GM12892 (cell line): ENCODE results near the gene KCNK2.

ENCODE experiments used
- DNase-seq: peaks from one replicate; pipeline ENCODE4 v3.0.0; 2011; ENCODE audit not compliant: insufficient read length
- FAIRE-seq: peaks from 2 replicates; lab custom pipeline; 2011; peaks lifted over from hg19 to GRCh38; lab: Jason Lieb, UNC
- POLR2A ChIP-seq: IDR thresholded peaks from 2 replicates; pipeline ENCODE4 v1.6.1; 2011; ENCODE audit warnings: low read depth, low read length, control low read depth
- POLR2AphosphoS5 ChIP-seq: IDR thresholded peaks from 2 replicates; pipeline ENCODE4 v1.6.1; 2011; ENCODE audit warnings: low read depth, low read length, control low read depth
- TAF1 ChIP-seq: IDR thresholded peaks from 2 replicates; pipeline ENCODE4 v1.6.1; 2011; ENCODE audit warnings: low read depth, mild to moderate bottlenecking, control low read depth, low read length, borderline replicate concordance

Gene KCNK2

DNA sequence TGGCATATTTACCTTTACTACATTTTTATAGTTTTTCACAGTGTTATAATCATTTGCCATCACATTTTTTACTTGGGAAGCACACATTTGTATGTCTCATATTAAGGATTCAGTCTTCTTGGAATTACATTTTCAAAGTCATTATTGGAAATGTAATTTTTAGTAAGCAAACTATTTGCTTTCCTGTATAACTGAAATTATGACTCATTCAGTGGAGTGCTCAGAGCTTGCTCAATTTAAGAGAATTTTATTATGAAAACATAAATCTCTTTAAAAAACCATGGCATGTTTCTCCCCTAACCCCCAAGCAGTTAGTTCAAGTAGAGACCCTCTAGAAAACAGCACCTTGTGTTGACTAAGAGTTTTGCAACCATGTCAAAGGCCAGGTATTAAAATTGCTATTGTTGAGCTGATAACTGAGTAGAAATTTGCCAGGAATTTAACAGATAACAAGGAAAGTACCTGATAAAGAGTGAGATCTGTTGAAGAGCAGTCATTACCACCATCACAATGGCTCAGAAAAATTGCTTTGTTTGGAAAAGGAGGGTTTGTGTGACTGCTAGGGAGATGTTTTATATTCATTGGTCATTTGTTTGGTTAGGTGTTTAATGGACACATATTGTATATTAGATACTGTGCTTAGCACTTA lies 105.9 kb downstream of the KCNK2 start:
- peak; percentile 21 for FAIRE-seq
- TF ChIP-seq POLR2A (no peak), TAF1 (no peak), POLR2AphosphoS5 (no peak)
- no peak for DNase-seq

DNA sequence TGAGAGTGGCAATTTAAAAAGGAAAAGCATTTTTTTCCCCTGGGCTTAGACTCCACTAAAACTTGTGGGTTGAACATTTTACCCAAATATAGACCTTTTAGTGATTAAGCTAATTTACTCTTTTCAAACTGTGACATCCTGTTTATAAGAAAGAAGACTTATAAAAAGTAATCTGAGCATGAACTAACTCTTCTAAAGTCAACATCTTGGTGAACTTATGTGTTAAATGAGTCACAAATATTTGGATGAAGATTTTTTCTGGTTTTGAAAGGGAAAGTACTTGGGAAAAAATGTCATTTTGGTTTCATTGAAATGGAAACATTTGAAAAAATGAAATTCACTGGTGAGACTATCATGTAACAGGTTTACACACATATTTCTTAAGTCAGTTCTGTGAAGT lies 109.8 kb downstream of the KCNK2 start:
- no peak for TF ChIP-seq TAF1
- no peak for TF ChIP-seq POLR2AphosphoS5
- TF ChIP-seq POLR2A = no peak
- no peak for DNase-seq
- no peak for FAIRE-seq

DNA sequence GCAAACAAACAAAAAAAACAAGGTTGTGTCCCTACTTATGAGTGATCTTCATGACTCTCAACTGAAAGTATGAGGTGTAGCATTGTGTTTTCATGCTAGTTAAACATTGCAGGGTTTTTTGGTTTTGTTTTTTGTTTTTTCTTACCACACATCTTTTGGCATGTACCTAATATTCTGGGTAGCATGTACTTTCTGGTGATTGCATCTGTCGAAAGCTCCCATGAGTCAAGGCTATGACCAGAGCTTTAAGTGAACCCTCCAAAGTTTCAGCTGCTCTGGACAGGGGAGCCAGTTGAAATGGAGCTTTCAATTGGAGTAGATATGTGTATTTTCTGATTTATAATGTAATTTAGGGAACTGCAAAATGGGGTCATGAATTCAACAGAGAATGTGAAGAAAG lies 115.5 kb downstream of the KCNK2 start:
- DNase-seq = no peak
- FAIRE-seq = no peak
- TF ChIP-seq POLR2A (no peak), TAF1 (no peak), POLR2AphosphoS5 (no peak)

DNA sequence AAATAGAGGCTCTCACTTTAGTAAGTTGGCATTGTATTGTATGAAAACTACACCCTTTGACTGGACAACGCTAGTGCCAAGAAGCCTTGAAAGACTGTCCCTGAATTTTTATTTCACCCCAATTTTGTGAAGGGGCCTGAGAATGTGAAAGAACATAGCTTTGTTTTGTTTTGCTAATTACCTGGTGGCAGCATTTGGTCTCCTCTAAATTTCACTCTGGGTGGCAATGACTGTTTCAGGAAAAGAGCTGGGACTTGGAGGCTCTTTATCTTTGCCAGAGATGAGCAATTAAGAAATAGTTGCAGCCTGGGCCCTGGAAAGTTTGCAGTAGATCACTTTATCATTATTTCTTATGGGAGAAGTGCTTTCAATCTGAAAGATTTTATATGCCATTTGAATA lies 117.6 kb downstream of the KCNK2 start:
- FAIRE-seq = no peak

DNA sequence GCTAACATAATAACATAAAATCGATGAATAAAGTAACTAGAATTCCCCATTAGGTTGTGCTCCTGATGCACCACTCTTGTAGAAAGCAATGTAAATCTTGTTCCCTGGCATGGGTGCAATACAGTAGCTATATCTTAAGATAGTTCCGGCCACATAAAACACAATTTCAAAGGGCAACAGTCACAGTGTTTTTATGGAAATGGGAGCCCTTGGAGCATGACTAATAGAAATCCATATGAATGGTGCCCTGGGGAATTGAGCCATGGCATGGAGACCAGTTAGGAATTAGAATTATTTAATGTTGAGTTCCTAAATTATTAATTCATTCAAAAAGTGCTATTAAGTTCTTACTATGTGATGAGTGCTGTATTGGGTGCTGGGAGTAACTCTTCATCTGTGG lies 118.7 kb downstream of the KCNK2 start:
- no peak for FAIRE-seq
- no peak for DNase-seq

More for the DNA sequence above, 117.6 kb downstream of the KCNK2 start:
- no peak for DNase-seq
- TF ChIP-seq POLR2A (no peak), TAF1 (no peak), POLR2AphosphoS5 (no peak)

DNA sequence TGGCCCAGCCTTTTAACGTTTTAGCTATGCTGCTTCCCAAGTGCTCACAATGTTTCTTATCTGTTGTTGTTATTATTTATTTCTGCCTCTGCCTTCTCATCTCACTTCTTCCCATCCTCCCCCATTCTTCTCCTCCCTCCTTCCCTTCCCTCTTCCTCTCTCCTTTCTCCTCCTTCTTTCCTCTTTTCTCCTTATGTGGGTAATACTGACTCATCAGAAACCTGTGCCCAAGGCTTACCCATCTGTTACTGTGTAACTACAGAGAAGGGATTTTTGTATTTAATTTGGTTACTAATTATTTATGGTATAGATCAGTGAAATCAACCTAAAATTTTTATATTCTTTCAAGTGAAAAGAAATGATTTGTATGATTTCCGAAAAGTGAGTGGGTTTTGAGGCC lies 120.3 kb downstream of the KCNK2 start:
- no peak for DNase-seq
- FAIRE-seq = no peak
- TF ChIP-seq POLR2AphosphoS5 (no peak), POLR2A (no peak), TAF1 (no peak)

More for the DNA sequence above, 118.7 kb downstream of the KCNK2 start:
- no peak for TF ChIP-seq TAF1

DNA sequence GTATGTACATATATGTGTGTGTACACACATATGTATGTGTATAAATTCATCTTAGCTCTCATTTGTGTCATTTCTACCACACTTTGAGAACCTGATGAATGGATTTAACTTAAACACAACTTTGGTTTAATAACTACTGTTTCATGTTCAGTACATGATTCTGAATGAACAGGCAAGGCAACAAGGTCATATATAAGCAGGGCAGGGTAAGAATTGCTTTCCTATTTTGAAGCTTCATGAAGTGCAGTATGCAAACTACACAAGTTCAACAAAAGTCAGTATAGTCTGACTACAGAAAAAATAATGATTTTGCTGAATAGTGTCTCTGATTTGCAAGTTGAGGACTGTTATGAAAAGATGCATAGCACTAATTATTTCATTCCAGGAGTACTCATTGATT lies 127.6 kb downstream of the KCNK2 start:
- no peak for FAIRE-seq

DNA sequence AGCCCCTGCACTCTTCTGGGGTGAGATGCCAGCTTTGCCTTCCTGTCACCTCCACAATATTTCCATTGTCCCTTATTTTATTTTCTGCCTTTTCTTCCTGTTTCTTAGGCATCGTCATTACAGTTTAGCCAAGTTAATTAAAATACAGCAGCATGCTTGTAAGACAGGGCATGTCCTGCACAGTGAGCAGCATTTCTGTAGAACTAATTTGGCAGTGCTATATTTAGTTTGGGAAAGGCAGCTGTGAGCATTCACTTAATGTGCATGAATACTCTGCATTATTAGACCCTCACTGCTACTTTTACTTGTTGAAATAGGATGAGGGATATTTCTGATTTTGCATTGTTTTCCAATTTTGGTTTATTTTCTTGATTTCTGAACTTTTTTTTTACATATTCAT lies 133.3 kb downstream of the KCNK2 start:
- no peak for TF ChIP-seq POLR2A
- no peak for TF ChIP-seq POLR2AphosphoS5
- no peak for TF ChIP-seq TAF1
- FAIRE-seq (no peak), DNase-seq (no peak)

More for the DNA sequence above, 127.6 kb downstream of the KCNK2 start:
- DNase-seq = no peak
- TF ChIP-seq POLR2A (no peak), TAF1 (no peak)

DNA sequence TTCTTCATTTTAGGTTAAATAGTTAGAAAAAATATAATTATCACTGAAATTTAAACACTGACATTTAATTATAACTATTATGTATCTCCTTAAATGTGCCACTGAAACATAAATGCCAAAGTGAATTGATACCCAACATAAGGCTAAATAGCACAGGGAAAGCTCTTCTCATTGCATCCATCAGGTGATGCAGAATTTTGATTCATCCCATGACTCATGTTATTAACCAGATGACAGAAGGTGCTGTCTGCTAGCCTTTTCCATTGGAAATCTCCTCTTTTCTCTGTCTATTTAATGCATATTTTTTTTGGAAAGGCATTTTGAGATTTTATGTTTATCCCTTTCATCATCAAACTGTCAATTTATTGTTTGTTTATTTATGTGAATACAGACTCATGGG lies 136.8 kb downstream of the KCNK2 start:
- DNase-seq = no peak

DNA sequence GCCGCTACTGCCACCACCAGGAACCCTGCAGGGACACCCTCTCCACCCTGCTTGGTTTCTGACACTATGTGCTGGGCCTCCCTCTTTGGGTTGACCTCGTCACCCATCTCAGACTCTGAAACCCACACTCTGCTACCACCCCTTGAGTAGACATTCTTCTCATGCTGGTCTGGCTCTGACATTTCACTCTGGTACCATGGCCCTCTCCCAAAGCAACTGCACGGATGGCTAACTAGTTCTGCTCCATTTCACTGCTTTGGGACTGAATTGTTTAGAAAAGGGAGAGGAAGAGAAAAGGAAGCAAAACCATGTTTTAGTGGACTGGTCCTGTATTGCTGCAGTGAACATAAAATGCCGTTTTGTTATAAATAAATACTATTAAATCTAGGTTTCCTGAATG lies 137.8 kb downstream of the KCNK2 start:
- TF ChIP-seq POLR2AphosphoS5 (no peak), POLR2A (no peak), TAF1 (no peak)
- no peak for DNase-seq
- FAIRE-seq = no peak

More for the DNA sequence above, 136.8 kb downstream of the KCNK2 start:
- TF ChIP-seq POLR2A (no peak), TAF1 (no peak), POLR2AphosphoS5 (no peak)
- no peak for FAIRE-seq

DNA sequence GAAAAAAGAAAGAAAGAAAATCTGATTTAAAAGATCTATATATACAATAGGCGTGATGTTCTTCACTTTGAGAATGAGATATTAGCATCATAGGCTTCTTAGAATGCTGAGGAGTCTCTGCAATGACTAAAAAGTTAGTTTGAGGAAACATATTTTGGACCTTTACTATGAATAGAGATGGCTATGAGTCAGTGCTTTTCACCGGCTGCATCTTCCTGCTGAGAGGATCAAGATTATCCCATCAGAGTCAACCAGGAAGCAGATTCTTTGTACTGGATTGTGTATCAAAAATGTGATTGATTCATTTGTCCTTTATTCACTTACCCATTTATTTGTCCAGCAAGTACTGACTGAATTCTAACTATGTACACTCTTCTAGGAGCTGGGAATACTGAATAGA lies 144.2 kb downstream of the KCNK2 start:
- TF ChIP-seq TAF1 (no peak), POLR2AphosphoS5 (no peak), POLR2A (no peak)
- DNase-seq = no peak
- no peak for FAIRE-seq

DNA sequence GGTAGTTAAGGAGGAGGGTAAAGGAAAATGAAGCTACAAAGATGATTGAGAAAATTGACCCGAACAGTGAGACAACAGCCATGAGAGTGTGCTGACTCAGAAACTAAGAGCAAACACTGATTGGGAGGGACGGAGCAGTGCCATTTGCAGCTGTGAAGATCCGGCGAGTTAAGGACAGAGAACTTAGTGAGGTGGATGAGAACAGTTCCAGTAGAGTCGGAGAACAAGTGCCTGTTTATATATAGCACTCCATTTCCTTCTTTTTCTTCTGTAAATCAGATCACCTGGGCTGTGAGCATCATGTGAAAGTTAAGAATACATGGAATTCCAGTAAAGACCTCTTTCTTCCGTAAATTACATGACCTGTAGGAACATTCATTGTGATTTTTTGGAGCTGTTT lies 145.7 kb downstream of the KCNK2 start:
- no peak for DNase-seq
- no peak for FAIRE-seq
- TF ChIP-seq POLR2AphosphoS5 (no peak), POLR2A (no peak), TAF1 (no peak)

DNA sequence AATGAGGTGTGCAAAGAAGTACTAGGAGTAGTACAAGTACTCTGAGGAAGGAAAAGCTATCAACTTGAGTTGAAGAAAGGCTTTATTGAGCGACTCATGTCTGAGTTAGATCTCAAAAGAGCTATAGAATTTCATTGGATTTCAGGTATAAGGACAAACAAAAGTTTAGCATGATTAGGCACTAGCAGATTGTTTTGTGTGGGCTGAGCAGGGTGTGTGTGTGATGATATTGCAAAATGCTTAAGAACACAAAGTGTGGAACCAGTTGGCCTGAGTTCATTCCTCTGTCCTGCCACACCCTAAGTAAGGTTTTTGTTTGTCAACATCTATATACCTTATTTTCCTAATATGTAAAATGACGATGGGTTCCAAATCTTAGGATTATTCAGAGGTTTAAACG lies 158.9 kb downstream of the KCNK2 start:
- FAIRE-seq (no peak), DNase-seq (no peak)
- TF ChIP-seq POLR2A (no peak), POLR2AphosphoS5 (no peak), TAF1 (no peak)

DNA sequence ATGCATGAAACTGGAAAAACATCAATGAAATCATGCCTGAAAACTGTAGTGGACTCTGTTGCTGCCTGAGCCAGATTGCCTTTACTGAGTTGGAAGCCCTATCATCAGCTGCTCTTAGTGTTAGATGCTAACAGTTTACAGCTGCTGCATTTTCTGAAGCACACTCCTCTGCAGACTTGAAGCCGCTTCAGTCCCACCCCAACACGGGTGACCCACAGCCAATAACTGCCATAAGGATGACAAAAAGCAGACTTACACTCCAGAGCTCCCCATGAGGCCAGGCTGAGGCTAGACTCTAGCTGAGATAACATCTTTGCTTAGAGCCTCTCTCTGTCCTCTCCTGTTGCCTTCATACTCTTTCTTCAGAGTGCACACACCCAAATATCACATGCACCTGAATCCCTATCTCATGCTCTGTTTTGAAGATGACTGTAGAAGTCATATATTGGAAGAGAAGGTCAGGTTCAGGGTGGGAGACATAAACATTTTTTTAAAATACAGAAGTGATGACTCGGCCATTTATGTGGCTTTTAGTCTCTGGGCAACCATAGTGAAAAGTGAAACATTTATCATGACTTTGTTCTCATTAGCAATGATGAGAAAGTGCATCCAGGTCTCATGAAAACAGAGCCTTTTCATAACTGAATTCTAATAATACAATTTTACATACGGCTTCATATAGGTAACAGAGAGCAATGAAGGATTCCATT lies 161.0 kb downstream of the KCNK2 start:
- TF ChIP-seq POLR2A (no peak), POLR2AphosphoS5 (no peak), TAF1 (no peak)
- DNase-seq = no peak
- FAIRE-seq = no peak
